H1 (cell line): ENCODE measurements around the gene CAVIN1. TPM values are rescaled to one million over a fixed set of nuclear protein-coding genes. Genes with fewer than 3 reads are reported as not detected.

Source experiments
- CTCF ChIA-PET: fragments of 300-600 bp; sonication (Branson Sonifier 250); formaldehyde crosslinking; loops from one replicate; lab custom pipeline; 2021; ENCODE audit not compliant: partially characterized antibody; lab: Charles Lee
- POLR2A ChIA-PET: fragments of 300-600 bp; sonication (Branson Sonifier 250); formaldehyde crosslinking; loops from one replicate; lab custom pipeline; 2021; ENCODE audit warnings: inconsistent platforms; ENCODE audit not compliant: partially characterized antibody; lab: Charles Lee
- DNase-seq, 2 experiments: peaks; one replicate each; pipeline versions ENCODE4 v3.0.0 to v3.0.0-alpha.2; 2010 to 2022; ENCODE audit warnings: low spot score in 2 of 2, low read depth in 1 of 2, mixed read lengths in 1 of 2
- FAIRE-seq: peaks from 2 replicates; lab custom pipeline; 2011; peaks lifted over from hg19 to GRCh38; lab: Jason Lieb, UNC
- H2AFZ ChIP-seq: 2 replicates; pipeline ENCODE4 v1.8.1; 2012; ENCODE audit warnings: low read length, inconsistent platforms
- H2AK5ac ChIP-seq: 2 replicates; pipeline ENCODE4 v1.6.1; 2013; ENCODE audit warnings: low read depth, low read length
- H2BK120ac ChIP-seq: replicated peaks from 2 replicates; pipeline ENCODE3; 2013; ENCODE audit warnings: low read depth, low read length, inconsistent platforms
- H2BK12ac ChIP-seq: 2 replicates; pipeline ENCODE4 v1.6.1; 2013; ENCODE audit warnings: low read depth, low read length
- H2BK15ac ChIP-seq: 2 replicates; pipeline ENCODE4 v1.6.1; 2013; ENCODE audit warnings: low read length
- H2BK20ac ChIP-seq: 2 replicates; pipeline ENCODE4 v1.6.1; 2013; ENCODE audit warnings: low read length
- H2BK5ac ChIP-seq: 2 replicates; pipeline ENCODE4 v1.6.1; 2013; ENCODE audit warnings: low read depth, low read length
- H3K14ac ChIP-seq: 2 replicates; pipeline ENCODE4 v1.6.1; 2013; ENCODE audit warnings: inconsistent platforms; ENCODE audit not compliant: insufficient read length
- H3K18ac ChIP-seq: 2 replicates; pipeline ENCODE4 v1.6.1; 2013; ENCODE audit warnings: low read length; ENCODE audit errors: extremely low read depth
- H3K23ac ChIP-seq: 2 replicates; pipeline ENCODE4 v1.6.1; 2013; ENCODE audit warnings: inconsistent platforms; ENCODE audit not compliant: insufficient read length
- H3K23me2 ChIP-seq: 2 replicates; pipeline ENCODE4 v1.6.1; 2013; ENCODE audit warnings: low read depth, low read length
- H3K27ac ChIP-seq: 2 replicates; pipeline ENCODE4 v1.6.1; 2011; ENCODE audit warnings: low read depth, low read length, inconsistent platforms
- H3K27me3 ChIP-seq, 4 experiments: replicated peaks in 1 of 4; 1 replicate in 1 of 4; 2 replicates in 3 of 4; pipeline versions ENCODE4 v1.6.1 to v1.8.1; 2011 to 2013; ENCODE audit warnings: low read length in 3 of 4, mild to moderate bottlenecking in 3 of 4, inconsistent platforms in 2 of 4, mixed read lengths in 2 of 4, moderate library complexity in 1 of 4; ENCODE audit not compliant: control insufficient read depth in 3 of 4, insufficient read depth in 3 of 4; ENCODE audit errors: extremely low read depth in 1 of 4
- H3K36me3 ChIP-seq, 4 experiments: 2 replicates each; pipeline versions ENCODE4 v1.6.1 to v1.8.1; 2011 to 2013; ENCODE audit warnings: mild to moderate bottlenecking in 4 of 4, low read length in 3 of 4, moderate library complexity in 2 of 4, control low read depth in 1 of 4, inconsistent platforms in 1 of 4; ENCODE audit not compliant: insufficient read depth in 4 of 4, control insufficient read depth in 2 of 4
- H3K4ac ChIP-seq: replicated peaks from 2 replicates; pipeline ENCODE3; 2013; ENCODE audit warnings: low read length, low read depth, mixed read lengths, inconsistent platforms; ENCODE audit not compliant: insufficient read length
- H3K4me1 ChIP-seq, 4 experiments: replicated peaks in 1 of 4; 1 replicate in 1 of 4; 2 replicates in 3 of 4; pipeline versions ENCODE4 v1.6.1 to v1.8.1; 2011 to 2013; ENCODE audit warnings: low read length in 3 of 4, inconsistent platforms in 2 of 4, mixed read lengths in 1 of 4; ENCODE audit not compliant: insufficient read depth in 4 of 4, control insufficient read depth in 3 of 4
- H3K4me2 ChIP-seq, 2 experiments: 2 replicates each; pipeline versions ENCODE4 v1.6.1 to v1.8.1; 2011 to 2013; ENCODE audit warnings: low read depth in 2 of 2, low read length in 2 of 2, control low read depth in 1 of 2, inconsistent platforms in 1 of 2, mild to moderate bottlenecking in 1 of 2; ENCODE audit not compliant: insufficient read depth in 1 of 2
- H3K4me3 ChIP-seq, 4 experiments: fragments of 200-600, 300-600 bp in 1 of 4; sonication (generic), shearing (Covaris generic), sonication (Bioruptor Twin) in 1 of 4; 2 replicates each; pipeline versions ENCODE4 v1.5.1 to v1.8.1; 2011 to 2016; ENCODE audit warnings: low read length in 4 of 4, low read depth in 3 of 4, control low read depth in 2 of 4, inconsistent platforms in 2 of 4, mild to moderate bottlenecking in 2 of 4, mixed read lengths in 1 of 4, moderate library complexity in 1 of 4; ENCODE audit not compliant: insufficient read depth in 2 of 4; ENCODE audit errors: extremely low read depth in 1 of 4
- H3K56ac ChIP-seq: replicated peaks from 2 replicates; pipeline ENCODE3; 2013; ENCODE audit warnings: low read depth, mild to moderate bottlenecking, mixed read lengths, low read length, inconsistent platforms; ENCODE audit not compliant: insufficient read length
- H3K79me1 ChIP-seq: 2 replicates; pipeline ENCODE4 v1.6.1; 2013; ENCODE audit warnings: low read depth, low read length, control low read depth
- H3K79me2 ChIP-seq, 2 experiments: 2 replicates each; pipeline versions ENCODE4 v1.6.1 to v1.8.1; 2012 to 2013; ENCODE audit warnings: low read length in 2 of 2, mild to moderate bottlenecking in 2 of 2, inconsistent platforms in 1 of 2; ENCODE audit not compliant: insufficient read depth in 2 of 2, control insufficient read depth in 1 of 2
- H3K9ac ChIP-seq, 4 experiments: replicated peaks in 1 of 4; 1 replicate in 1 of 4; 2 replicates in 3 of 4; pipeline versions ENCODE4 v1.6.1 to v1.8.1; 2011 to 2013; ENCODE audit warnings: low read depth in 3 of 4, low read length in 3 of 4, control low read depth in 2 of 4, mild to moderate bottlenecking in 2 of 4, moderate library complexity in 2 of 4, inconsistent platforms in 1 of 4; ENCODE audit errors: extremely low read depth in 1 of 4
- H3K9me3 ChIP-seq, 2 experiments: 2 replicates each; pipeline versions ENCODE4 v1.6.1 to v1.8.1; 2012 to 2013; ENCODE audit warnings: mild to moderate bottlenecking in 2 of 2, moderate library complexity in 2 of 2, control low read depth in 1 of 2, inconsistent platforms in 1 of 2, low read depth in 1 of 2, low read length in 1 of 2, mixed read lengths in 1 of 2; ENCODE audit not compliant: insufficient read depth in 2 of 2
- H4K20me1 ChIP-seq, 2 experiments: replicated peaks in 1 of 2; 2 replicates each; pipeline versions ENCODE3 to v1.8.1; 2011 to 2013; ENCODE audit warnings: inconsistent platforms in 2 of 2, low read length in 2 of 2, mild to moderate bottlenecking in 1 of 2; ENCODE audit not compliant: insufficient read depth in 2 of 2, control insufficient read depth in 1 of 2
- H4K5ac ChIP-seq: 2 replicates; pipeline ENCODE4 v1.6.1; 2013; ENCODE audit warnings: low read length, low read depth, mixed read lengths, inconsistent platforms; ENCODE audit not compliant: insufficient read length
- H4K8ac ChIP-seq: 2 replicates; pipeline ENCODE4 v1.8.0; 2013; ENCODE audit warnings: mild to moderate bottlenecking, moderate library complexity, low read length, inconsistent platforms; ENCODE audit not compliant: insufficient read depth; ENCODE audit errors: extremely low read depth
- H4K91ac ChIP-seq: replicated peaks from 2 replicates; pipeline ENCODE3; 2013; ENCODE audit warnings: low read length, mixed read lengths, inconsistent platforms; ENCODE audit not compliant: insufficient read length
- RNF2 ChIP-seq: fragments of 200-900, 300-1000 bp; sonication (generic); IDR thresholded peaks from 2 replicates; pipeline ENCODE4 v1.7.1; 2016; ENCODE audit warnings: borderline replicate concordance, low read depth, mild to moderate bottlenecking, antibody characterized with exemption, low read length; ENCODE audit not compliant: poor library complexity, severe bottlenecking; ENCODE audit errors: missing control alignments
- SIN3A ChIP-seq, 2 experiments: IDR thresholded peaks in 1 of 2; conservative IDR thresholded peaks in 1 of 2; 2 replicates each; pipeline ENCODE4 v1.6.1; 2011 to 2012; ENCODE audit warnings: low read length in 2 of 2, improper control_type of control experiment in 1 of 2, low read depth in 1 of 2, mild to moderate bottlenecking in 1 of 2
- WGBS, 2 experiments: shearing (Covaris generic) in 1 of 2; methylation state at CpG; one replicate each; pipeline versions ENCODE4 v1.1.6 to v1.1.7; 2013 to 2015; ENCODE audit warnings: low lambda C conversion rate in 2 of 2, mixed read lengths in 2 of 2, inconsistent platforms in 1 of 2, low coverage in 1 of 2, missing lambda C conversion rate in 1 of 2; ENCODE audit not compliant: insufficient replicate concordance in 2 of 2, insufficient coverage in 1 of 2, insufficient read length in 1 of 2; ENCODE audit errors: extremely low coverage in 1 of 2, missing lambda C conversion rate in 1 of 2; 5-methylcytosine and 5-hydroxymethylcytosine counted together
- polyA plus RNA-seq, 7 experiments: library from polyadenylated mRNA; depleted of rRNA in 3 of 7; stranded (reverse) in 5 of 7; unstranded in 2 of 7; fragments of >200 nt in 5 of 7; fragments of 200-250 nt in 2 of 7; gene quantifications; 1 replicate in 5 of 7; 2 replicates in 1 of 7; 4 replicates in 1 of 7; pipeline versions ENCODE4 v1.2.1 to v1.2.3, GENCODE V29; 2011 to 2013; ENCODE audit warnings: missing spikeins in 2 of 7, mixed read lengths in 2 of 7
- total RNA-seq: library from RNA; stranded (reverse); fragmentation: NEBNext Ultra II Directional; extraction: Animal tissue kit (Norgen Biotek cat#: 25700); gene quantifications from 2 replicates; pipeline ENCODE4 v1.2.1, GENCODE V29; 2021

CAVIN1 gene
- total and polyA plus RNA-seq, 2 of the 8 experiments (the other 6 are each of a cell fraction or from before 2014, with no cell fraction given), result 16.2 to 41.6 TPM

- no peak overlapping the region for H2AK5ac ChIP-seq
- POLR2A ChIA-PET, result interaction anchor here (0.9 to 1.9 kb wide), 4 partner anchors 30 to 61 kb away, joined by 3 to 8 read pairs (median 5); partner anchors contain the start of gene CAVIN1
- H3K27ac ChIP-seq, result no peak overlapping the region
Observed at GRCh38 chr17:42361781-42362186, 61.3 kb downstream of the CAVIN1 start.

More at GRCh38 chr17:42361781-42362186, 61.3 kb downstream of the CAVIN1 start:
- H3K79me2 ChIP-seq, result peaks cover 18 to 94% of the 10 kb centered on the region in 2 experiments
- no peaks in the 10 kb centered on the region for H3K9me3 ChIP-seq
- no peaks in the 10 kb centered on the region; the same call in 1 of the 2 replicates for H3K23me2 ChIP-seq
- H2BK5ac ChIP-seq, result no peak overlapping the region
- H3K27me3 ChIP-seq, result no peaks in the 10 kb centered on the region
- peak overlapping the region in 1 of 4 experiments; percentile 24; a peak in 1 of 8 replicates for H3K4me3 ChIP-seq
- peaks cover 4 to 22% (median 19%) of the 10 kb centered on the region in 4 experiments for H3K4me1 ChIP-seq
- no peaks in the 10 kb centered on the region for H3K36me3 ChIP-seq
- H3K18ac ChIP-seq, result no peak overlapping the region; the same call in 1 of the 2 replicates
- no peak overlapping the region for H3K14ac ChIP-seq
- peak overlapping the region in 1 of 4 experiments; percentile 1; a peak in 1 of 7 replicates for H3K9ac ChIP-seq
- no peak overlapping the region for H4K91ac ChIP-seq
- H3K4me2 ChIP-seq, result peak overlapping the region; percentile 10 to 74; a peak in 3 of 4 replicates
- H4K20me1 ChIP-seq, result peaks cover 15 to 33% of the 10 kb centered on the region in 2 experiments
- no peak for DNase-seq
- H3K23ac ChIP-seq, result no peak overlapping the region
- no peak for FAIRE-seq
- H4K5ac ChIP-seq, result no peak overlapping the region
- no peak overlapping the region for H4K8ac ChIP-seq
- H2BK12ac ChIP-seq, result no peak overlapping the region
- H2BK15ac ChIP-seq, result no peak overlapping the region
- CTCF ChIA-PET, result interaction anchor here (0.6 to 1.1 kb wide), 5 partner anchors 10 to 83 kb away, joined by 3 read pairs; no protein-coding TSS in a partner anchor
- H2BK120ac ChIP-seq, result no peak overlapping the region
- peaks cover 21% of the 10 kb centered on the region for H3K79me1 ChIP-seq
- no peak overlapping the region for H3K56ac ChIP-seq
- 0 out of 4 replicates have a peak, but pooled peaks of 1 of the 2 experiments have one; percentile 18 for TF ChIP-seq SIN3A (conservative IDR thresholded peaks at IDR 0.05 in 1 of 2, IDR thresholded peaks at IDR 0.05 in 1 of 2; ENCODE audit: low read depth in 1 of 2, low read length in 2 of 2)
- no peak for TF ChIP-seq RNF2
- no peak overlapping the region for H2AFZ ChIP-seq
- no peak overlapping the region for H2BK20ac ChIP-seq
- 28% methylated on average over 2 of the region's 2 CpGs; no CpG with 5 or more reads in 1 of the 2 experiments for WGBS, 2 experiments
- H3K4ac ChIP-seq, result no peak overlapping the region
